KMS-11 (cell line): ENCODE data around the gene ITPR1.

Source experiments
- H2AFZ ChIP-seq: fragments of 200-600 bp; sonication (generic); 2 replicates; pipeline ENCODE4 v1.6.1; 2016; ENCODE audit warnings: antibody characterized with exemption, mixed run types, low read depth
- H3K27ac ChIP-seq: fragments of 200-600 bp; sonication (generic); 2 replicates; pipeline ENCODE4 v1.6.1; 2016; ENCODE audit warnings: mild to moderate bottlenecking, mixed run types
- H3K27me3 ChIP-seq: fragments of 200-600 bp; sonication (generic); 2 replicates; pipeline ENCODE4 v1.6.1; 2017; ENCODE audit warnings: mild to moderate bottlenecking, low read depth, mixed run types, moderate library complexity; ENCODE audit not compliant: insufficient read depth
- H3K36me3 ChIP-seq: fragments of 200-600 bp; sonication (generic); 2 replicates; pipeline ENCODE4 v1.6.1; 2017; ENCODE audit warnings: mild to moderate bottlenecking, mixed run types; ENCODE audit not compliant: insufficient read depth
- H3K4me1 ChIP-seq: fragments of 200-600 bp; sonication (generic); 2 replicates; pipeline ENCODE4 v1.6.1; 2016; ENCODE audit warnings: mild to moderate bottlenecking, low read depth, mixed run types; ENCODE audit not compliant: poor library complexity, severe bottlenecking
- H3K4me2 ChIP-seq: fragments of 200-600 bp; sonication (generic); 2 replicates; pipeline ENCODE4 v1.7.0; 2016; ENCODE audit warnings: mild to moderate bottlenecking, mixed run types
- H3K4me3 ChIP-seq: fragments of 200-600 bp; sonication (generic); IDR thresholded peaks from 2 replicates; pipeline ENCODE4 v1.6.1; 2017; ENCODE audit warnings: low read depth, low read length, mixed read lengths; ENCODE audit not compliant: insufficient read depth
- H3K79me2 ChIP-seq: fragments of 200-600 bp; sonication (generic); 2 replicates; pipeline ENCODE4 v1.6.1; 2016; ENCODE audit warnings: low read depth, mixed run types; ENCODE audit not compliant: insufficient read depth
- H3K9ac ChIP-seq: fragments of 200-600 bp; sonication (generic); 2 replicates; pipeline ENCODE4 v1.6.1; 2016; ENCODE audit warnings: mild to moderate bottlenecking, mixed run types
- H4K20me1 ChIP-seq: fragments of 200-600 bp; sonication (generic); 2 replicates; pipeline ENCODE4 v1.6.1; 2016; ENCODE audit warnings: mild to moderate bottlenecking, mixed run types; ENCODE audit not compliant: insufficient read depth
- TF ChIP-seq, protein P1 (sequence below): fragments of 200-600 bp; sonication (generic); conservative IDR thresholded peaks from 2 replicates; pipeline ENCODE4 v1.6.1; 2017; ENCODE audit warnings: low read depth, mild to moderate bottlenecking, antibody characterized with exemption, low read length, moderate library complexity, mixed read lengths

The ITPR1 gene

GRCh38 chr3:4812591-4812990 is 319.4 kb downstream of the ITPR1 start:
- no peaks in the 10 kb centered on the region for H3K79me2 ChIP-seq
- no peak overlapping the region for H3K4me2 ChIP-seq
- TF ChIP-seq, protein P1, sequence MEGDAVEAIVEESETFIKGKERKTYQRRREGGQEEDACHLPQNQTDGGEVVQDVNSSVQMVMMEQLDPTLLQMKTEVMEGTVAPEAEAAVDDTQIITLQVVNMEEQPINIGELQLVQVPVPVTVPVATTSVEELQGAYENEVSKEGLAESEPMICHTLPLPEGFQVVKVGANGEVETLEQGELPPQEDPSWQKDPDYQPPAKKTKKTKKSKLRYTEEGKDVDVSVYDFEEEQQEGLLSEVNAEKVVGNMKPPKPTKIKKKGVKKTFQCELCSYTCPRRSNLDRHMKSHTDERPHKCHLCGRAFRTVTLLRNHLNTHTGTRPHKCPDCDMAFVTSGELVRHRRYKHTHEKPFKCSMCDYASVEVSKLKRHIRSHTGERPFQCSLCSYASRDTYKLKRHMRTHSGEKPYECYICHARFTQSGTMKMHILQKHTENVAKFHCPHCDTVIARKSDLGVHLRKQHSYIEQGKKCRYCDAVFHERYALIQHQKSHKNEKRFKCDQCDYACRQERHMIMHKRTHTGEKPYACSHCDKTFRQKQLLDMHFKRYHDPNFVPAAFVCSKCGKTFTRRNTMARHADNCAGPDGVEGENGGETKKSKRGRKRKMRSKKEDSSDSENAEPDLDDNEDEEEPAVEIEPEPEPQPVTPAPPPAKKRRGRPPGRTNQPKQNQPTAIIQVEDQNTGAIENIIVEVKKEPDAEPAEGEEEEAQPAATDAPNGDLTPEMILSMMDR = no peak
- no peak overlapping the region for H2AFZ ChIP-seq
- no peaks in the 10 kb centered on the region for H3K4me1 ChIP-seq
- no peak overlapping the region for H3K4me3 ChIP-seq
- H3K9ac ChIP-seq = no peak overlapping the region
- no peaks in the 10 kb centered on the region for H3K36me3 ChIP-seq
- H4K20me1 ChIP-seq = no peaks in the 10 kb centered on the region
- H3K27me3 ChIP-seq = no peaks in the 10 kb centered on the region
- H3K27ac ChIP-seq = no peak overlapping the region

- no peak overlapping the region for H3K4me3 ChIP-seq
- no peak overlapping the region for H2AFZ ChIP-seq
- H3K79me2 ChIP-seq = no peaks in the 10 kb centered on the region
- no peak overlapping the region for H3K9ac ChIP-seq
- no peak overlapping the region for H3K27ac ChIP-seq
- H3K27me3 ChIP-seq = no peaks in the 10 kb centered on the region
- no peak overlapping the region for H3K4me2 ChIP-seq
- H3K4me1 ChIP-seq = no peaks in the 10 kb centered on the region
- TF ChIP-seq, protein P1 = no peak
- H4K20me1 ChIP-seq = no peaks in the 10 kb centered on the region
- no peaks in the 10 kb centered on the region for H3K36me3 ChIP-seq
Measured at GRCh38 chr3:4813909-4814304, 320.8 kb downstream of the ITPR1 start.

DNA sequence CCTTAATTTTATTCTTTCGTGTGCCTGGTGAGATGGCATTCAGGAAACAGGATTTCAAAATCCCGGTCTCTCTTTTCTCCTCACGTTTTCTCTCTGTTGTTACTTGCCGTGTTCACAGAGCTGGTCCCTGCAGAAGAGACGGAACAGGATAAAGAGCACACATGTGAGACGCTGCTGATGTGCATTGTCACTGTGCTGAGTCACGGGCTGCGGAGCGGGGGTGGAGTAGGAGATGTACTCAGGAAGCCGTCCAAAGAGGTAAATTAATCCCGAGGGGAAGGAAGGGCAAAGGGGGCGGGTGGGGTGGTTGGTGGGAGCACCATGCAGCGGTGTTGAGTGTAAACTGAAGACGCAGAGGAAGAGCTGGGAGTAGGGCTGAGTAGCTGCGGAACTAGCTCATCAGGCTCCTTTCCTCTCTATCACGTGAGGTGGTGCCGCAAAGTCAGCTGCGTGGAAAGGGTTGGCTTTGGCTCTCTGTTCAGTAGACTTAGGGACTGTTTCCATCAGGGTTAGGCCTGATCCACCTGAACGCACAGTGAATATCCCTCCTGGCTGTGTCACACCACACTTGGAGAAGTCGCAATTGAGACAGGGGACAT is 321.3 kb downstream of the ITPR1 start:
- Histone ChIP-seq H3K27me3 (no peaks in the 10 kb centered on the region), H4K20me1 (no peaks in the 10 kb centered on the region), H3K79me2 (no peaks in the 10 kb centered on the region), H3K27ac (no peak overlapping the region), H3K4me3 (no peak overlapping the region), H3K36me3 (no peaks in the 10 kb centered on the region), H3K4me1 (no peaks in the 10 kb centered on the region), H3K9ac (no peak overlapping the region), H2AFZ (no peak overlapping the region), H3K4me2 (no peak overlapping the region)
- TF ChIP-seq, protein P1 = no peak

GRCh38 chr3:4814904-4815574 is 321.9 kb downstream of the ITPR1 start:
- Histone ChIP-seq H2AFZ (no peak overlapping the region), H3K4me1 (no peaks in the 10 kb centered on the region), H3K9ac (no peak overlapping the region), H4K20me1 (no peaks in the 10 kb centered on the region), H3K4me3 (no peak overlapping the region), H3K36me3 (no peaks in the 10 kb centered on the region), H3K27me3 (no peaks in the 10 kb centered on the region), H3K79me2 (no peaks in the 10 kb centered on the region), H3K4me2 (no peak overlapping the region), H3K27ac (no peak overlapping the region)
- TF ChIP-seq, protein P1 = no peak
